GM21360 (cell line): ENCODE results near the gene CUL7.
"Not testable (repeated sequence)": the region's sequence is repeated elsewhere in the genome, so short reads cannot be mapped to it uniquely, and the experiment has no call there.

Experiments
- ATAC-seq: cut with Tn5 transposase; IDR thresholded peaks from one replicate; pipeline ENCODE4 v1.9.1; 2021; ENCODE audit warnings: mild to moderate bottlenecking, moderate library complexity; ENCODE audit not compliant: unreplicated experiment

CUL7 gene

DNA sequence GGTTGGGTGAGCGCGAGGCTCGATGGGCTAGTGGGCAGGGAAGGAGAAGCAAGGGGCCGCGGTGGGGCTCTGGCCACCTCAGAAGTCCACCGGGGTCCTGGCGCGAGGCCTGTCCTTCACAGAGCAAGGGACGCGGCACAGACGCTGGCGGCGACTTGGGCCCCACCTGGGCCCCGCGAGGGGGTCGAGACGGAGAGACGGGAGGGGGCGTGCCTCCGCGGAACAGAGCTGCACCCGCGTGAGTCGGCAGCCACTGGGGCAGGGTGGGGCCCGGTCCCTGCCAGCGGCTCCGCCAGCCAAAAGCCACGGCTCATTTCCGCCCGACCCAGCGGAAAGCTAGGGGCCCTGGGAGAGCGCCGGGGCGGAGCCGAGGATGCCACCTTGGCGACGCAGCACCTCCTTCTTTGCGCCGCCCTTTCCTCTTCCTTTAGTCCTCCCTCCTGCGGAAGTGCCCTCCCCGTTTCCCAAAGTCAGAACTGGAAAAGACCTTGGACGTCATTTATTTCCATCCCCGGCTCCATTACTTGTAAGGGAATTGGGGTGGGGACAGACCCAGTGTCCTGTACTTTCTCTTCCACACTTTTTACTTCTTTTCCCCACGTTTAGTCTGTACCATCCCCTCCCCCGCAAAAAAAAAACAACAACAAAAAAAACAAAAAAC, at the start of gene CUL7:
TSS of gene CUL7 (minus strand) at position 307 of the 661 bp plus-strand sequence. CDS start 1,063 bp downstream, outside the sequence.
- ATAC-seq: peak; percentile 73

DNA sequence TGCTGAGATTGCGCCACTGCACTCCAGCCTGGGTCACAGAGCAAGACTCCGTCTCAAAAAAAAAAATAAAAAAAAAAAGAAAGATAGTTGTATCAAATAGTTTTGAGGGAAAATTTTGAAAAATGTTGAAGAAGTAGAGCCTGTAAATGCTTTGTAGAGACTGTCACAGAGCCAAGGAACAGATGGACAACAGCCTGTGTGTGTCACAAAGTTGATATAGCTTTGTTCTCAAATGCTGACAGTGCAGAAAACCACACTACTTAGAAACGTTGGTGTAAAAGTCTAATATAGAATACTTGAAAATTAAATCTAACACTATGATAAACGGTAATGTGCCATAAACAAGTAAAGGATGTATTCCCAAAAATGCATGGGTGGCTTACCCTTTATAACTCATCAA, 47.8 kb upstream of the CUL7 start:
- no peak for ATAC-seq

DNA sequence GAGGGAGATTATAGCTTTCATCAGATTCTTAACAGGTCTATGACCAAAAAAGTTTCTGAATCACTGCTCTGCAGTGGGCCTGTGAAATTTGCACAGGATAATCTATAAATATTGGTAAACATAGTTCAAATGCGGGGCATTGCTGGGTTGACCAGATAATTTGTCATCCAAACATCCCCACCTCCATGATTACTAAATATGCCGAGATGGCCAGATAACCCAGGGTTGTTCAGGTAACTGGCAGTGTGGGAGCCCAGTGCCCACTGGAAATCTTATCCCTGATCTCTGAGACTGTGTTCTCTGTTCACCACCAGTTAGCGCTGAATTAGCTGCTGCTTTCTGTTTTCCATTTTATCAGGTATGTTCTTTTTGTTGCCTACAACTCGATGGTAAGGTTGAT, 43.9 kb upstream of the CUL7 start:
- ATAC-seq: no peak

DNA sequence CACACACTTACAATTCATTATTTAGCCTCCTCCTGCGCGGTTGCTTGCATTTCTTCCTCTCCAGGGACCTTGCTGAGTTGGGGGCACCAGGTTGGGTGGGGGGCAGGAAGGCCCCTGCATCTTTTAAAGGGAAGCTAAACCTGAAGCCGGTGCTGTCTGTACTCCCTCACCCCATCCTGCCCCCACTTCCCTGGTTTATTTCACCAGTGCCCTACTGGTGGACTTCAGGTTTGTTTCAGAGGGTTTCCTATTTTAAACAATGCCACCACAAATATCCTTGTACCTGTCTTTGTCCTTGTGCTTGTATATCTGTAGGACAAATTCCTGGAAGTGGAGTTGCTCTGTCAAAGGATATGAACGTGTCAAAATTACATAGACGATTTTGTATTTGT, 43.4 kb upstream of the CUL7 start:
- ATAC-seq: no peak

DNA sequence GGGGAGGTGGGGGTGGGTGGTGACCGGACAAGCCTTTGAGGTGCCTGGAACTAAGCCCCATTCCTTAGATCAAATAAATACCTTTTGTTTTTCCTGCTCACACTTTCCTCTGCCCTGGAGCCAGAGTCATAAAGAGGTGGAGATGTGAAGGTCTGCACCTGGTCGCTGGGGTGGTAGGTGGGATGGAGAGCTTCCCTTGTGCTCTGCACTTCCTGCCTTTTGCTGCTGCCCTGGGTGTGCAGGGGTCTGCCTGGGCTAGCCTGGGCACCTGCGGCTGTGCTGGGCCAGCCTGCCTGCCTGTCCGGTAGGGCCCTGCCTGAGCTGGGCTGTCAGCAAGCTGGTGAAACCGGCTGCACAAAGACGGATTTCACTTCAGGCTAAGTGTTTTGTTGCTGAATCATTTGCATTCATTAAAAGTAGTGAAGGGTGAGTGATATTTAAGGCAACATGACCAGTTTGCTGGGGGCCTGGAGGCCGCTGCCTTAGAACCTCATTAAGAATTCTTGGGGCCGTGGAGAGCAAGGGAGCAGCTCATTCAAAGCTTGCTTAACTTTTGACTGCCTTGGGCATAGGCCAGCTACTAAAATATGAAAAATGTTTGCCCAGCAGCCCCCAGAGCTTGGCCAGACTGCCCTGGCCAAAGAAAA, 42.9 kb upstream of the CUL7 start:
- no peak for ATAC-seq

DNA sequence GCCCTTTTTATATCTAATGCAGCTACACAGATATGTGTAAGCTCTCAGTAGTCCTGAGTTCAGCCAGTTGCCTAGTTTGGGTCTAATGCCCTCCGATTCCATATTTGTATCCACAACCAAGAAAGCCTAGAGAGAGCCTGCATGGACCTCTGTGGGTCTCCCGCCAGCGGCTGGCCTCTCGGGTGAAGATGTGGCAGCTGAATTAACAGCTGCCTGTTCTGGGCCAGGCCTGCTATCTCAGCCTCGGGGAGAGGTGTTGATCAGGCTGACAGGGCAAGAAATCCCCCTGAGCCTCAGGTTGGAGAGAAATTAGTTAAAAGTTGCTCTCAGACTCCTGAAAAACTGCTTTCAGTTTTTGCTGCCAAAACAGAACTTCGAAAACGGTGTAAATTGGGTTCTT, 42.3 kb upstream of the CUL7 start:
- no peak for ATAC-seq

DNA sequence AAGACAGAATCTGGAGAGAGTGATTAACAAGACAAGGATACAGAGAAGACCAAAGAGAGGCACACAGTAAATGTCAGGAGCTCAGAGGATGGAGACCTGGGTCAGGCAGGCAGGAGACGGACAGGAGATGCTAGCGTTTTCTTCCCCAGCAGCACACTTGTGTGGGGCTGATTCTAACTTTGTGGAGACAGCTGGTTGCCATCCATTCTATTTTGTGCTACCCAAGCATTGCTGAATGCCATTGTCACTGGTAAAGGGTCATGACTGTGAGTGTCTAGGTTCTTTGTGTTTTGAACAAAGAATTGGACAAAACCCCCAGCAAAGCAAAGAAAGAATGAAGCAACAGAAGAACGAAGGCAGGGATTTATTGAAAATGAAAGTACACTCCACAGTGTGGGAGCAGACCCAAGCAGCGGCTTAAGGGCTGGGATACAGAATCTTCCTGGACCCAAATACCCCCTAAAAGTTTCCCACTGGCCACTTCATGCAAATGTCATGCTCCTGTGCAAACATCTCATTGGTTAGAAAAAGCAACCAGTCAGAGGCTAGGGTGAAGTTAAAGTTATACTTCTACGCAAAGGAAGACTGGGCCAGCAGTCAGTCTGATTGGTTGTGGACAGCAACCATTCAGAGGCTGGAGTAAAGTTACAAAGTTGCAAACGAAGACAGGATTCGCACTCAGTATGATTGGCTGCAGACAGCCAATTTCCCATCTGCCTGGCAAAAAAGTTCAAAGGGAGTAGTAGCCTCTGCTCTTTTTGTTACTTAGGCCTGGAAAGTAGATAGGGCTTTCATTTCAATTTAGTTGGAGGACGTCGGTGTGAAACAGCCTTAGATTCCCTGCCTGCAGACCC, 40.0 kb upstream of the CUL7 start:
- no peak for ATAC-seq

DNA sequence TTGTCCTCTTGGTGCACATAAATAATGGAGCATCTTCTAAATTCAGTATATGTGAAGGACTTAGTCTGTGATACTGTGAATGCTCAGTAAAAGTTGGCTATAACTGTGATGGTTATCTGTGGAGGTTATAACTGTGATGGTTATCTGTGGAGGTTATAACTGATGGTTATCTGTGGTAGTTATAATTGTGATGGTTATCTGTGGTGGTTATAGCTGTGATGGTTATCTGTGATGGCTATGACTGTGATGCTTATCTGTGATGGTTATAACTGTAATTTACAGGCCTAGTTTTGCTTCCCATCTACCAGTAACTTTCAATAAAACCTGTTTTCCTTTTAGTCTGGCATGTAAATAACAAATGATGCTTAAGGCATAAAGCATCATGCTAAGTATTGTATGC, 39.0 kb upstream of the CUL7 start:
- ATAC-seq: no peak

DNA sequence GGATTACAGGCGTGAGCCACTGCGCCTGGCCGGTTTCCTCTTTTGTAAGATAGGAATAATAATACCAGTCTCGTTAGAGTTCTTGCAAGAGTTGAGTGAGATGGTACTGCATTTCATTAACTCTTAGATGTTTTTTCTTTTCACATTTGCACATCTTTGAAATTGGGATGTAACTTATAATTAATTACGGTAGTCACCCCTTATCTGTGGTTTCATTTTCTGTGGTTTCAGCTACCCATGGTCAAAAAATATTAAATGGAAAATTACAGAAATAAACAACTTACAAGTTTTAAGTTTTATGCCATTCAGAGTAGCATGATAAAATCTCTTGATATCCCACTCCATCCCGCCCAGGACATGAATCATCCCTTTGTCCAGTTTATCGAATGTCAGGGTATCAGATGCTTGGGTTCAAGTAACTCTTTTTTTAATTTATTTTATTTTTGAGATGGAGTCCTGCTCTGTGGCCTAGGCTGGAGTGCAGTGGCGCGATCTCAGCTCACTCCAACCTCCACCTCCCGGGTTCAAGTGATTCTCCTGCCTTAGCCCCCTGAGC, 37.9 kb upstream of the CUL7 start:
- ATAC-seq: no peak

DNA sequence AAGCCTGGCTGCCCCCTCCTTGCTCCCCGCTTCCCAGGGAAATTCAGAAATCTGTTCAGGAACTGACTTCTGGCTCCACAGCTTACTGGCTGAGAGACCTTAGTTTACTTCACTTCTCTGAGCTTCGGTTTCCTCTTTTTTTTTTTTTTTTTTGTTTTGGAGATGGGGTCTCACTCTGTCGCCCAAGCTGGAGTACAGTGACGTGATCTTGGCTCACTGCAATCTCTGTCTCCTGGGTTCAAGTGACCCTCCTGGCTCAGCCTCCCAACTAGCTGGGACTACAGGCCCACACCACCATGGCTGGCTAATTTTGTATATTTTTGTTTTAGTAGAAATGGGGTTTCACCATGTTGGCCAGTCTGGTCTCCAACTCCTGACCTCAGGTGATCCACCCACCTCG, 37.4 kb upstream of the CUL7 start:
- no peak for ATAC-seq

DNA sequence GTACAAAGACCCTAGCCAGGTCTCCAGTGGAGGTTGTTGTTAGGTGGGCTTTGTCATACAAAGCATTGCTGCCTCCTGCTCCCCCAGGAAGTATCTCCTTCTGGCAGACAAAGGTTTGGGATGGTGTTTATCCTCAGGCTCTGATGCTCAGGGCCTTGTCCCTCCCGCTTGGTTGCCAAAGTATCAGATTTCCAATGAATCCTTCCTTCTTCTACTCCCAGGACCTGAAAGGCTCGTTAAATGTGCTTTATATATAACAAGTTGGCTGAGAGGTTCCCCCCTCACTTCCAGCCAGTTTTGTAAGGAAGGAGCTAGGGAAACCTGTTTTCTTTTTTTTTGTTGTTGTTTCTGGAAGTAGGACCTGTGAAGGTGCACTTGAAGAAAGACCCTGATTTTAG, 36.9 kb upstream of the CUL7 start:
- no peak for ATAC-seq

DNA sequence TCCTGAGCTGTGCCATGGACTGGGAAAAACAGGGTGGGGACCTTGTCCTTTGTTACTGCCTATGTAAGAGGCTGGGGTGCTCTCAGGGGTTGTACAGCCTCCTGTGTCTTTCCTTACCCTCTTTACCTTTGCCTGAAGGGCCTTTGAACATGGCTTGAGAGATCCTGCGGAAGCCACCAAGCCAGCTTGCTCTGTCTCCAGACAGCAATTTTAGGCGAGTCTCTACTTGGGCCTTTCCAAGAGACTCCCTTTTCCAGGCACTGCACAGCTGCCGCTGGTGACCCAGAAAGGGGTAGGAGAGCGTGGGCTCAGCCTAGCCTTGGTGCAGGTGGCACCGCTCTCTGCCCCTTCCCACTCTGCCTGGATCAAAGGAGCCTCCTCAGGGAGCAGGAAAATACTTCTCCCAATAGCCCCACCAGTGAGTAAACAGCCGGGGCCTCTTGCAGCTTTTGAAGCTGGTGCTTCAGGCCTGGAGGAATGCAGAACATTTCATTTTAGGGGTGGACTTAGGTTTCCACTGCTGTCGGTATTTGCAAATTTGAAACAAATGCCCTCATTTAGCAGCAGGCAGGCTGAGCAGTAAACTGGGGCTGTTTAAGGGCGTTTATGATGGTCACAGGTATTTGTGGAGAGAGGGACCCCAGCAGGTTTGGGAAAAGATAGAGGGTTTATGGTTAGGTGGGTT, 36.4 kb upstream of the CUL7 start:
- ATAC-seq: no peak

DNA sequence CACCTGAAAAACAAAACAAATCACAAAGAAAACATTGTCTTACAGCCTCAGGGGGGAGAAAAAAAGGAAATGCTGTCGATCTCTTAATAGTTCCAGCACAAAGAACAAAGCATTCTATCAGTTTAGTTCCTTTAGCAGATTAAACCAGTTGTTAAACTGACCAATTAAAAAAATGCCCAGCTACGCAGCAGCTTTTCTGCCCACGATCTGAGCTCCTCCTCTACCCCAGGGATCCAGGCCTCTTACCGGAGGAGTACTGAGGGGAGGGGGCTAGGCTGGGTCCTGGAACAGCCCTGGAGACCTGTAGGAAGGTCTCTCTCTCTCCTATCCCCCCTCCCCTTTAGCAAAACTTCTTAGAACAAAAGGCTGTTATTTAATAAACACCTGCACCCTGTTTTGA, 35.8 kb upstream of the CUL7 start:
- ATAC-seq: no peak

DNA sequence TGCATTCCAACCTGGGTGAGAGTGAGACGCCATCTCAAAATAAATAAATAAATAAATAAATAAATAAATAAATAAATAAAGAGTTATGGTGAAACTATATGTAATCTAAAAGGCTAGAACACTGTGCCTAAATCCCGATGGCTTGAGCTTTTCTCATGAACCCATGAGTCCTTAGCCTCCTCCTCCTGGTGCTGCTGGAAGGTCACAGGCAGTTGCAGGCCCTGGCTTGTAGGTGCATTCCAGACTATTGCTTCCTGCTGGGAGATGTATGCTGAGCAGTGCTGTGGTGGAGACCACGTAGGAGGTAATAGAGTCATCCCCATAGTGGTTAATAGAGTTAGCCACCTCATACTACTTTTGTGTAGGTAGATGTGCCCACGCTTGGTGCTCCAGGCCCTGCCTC, 35.0 kb upstream of the CUL7 start:
- no peak for ATAC-seq

DNA sequence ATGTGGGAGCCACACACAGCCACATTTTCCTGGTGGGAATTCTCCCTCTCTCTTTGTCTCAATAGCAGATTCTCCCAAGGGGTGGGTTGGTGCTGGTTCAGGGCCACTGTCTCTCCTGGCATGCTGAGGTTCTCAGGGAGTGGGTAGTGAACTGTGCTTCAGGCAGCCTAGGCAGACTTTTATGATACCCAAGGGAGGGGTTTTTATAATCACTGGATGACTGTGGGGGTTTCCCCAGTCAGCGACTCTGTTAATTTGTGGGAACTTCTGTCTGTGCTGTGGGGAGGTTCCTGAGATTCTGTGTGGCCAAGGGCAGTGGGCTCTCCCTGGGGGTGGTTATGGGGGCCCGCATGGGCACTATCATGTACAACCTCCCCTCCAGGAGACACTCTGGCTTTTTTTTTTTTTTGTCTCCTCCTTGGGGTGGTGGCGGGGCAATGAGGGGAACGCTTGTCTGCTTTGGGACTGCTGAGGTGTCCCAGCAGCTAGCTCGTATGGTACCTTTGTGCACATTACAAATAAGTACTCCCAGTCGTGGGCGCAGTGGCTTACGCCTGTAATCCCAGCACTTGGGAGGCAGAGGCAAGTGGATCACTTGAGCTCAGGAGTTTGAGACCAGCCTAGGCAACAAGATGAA, 32.5 kb upstream of the CUL7 start:
- no peak for ATAC-seq

DNA sequence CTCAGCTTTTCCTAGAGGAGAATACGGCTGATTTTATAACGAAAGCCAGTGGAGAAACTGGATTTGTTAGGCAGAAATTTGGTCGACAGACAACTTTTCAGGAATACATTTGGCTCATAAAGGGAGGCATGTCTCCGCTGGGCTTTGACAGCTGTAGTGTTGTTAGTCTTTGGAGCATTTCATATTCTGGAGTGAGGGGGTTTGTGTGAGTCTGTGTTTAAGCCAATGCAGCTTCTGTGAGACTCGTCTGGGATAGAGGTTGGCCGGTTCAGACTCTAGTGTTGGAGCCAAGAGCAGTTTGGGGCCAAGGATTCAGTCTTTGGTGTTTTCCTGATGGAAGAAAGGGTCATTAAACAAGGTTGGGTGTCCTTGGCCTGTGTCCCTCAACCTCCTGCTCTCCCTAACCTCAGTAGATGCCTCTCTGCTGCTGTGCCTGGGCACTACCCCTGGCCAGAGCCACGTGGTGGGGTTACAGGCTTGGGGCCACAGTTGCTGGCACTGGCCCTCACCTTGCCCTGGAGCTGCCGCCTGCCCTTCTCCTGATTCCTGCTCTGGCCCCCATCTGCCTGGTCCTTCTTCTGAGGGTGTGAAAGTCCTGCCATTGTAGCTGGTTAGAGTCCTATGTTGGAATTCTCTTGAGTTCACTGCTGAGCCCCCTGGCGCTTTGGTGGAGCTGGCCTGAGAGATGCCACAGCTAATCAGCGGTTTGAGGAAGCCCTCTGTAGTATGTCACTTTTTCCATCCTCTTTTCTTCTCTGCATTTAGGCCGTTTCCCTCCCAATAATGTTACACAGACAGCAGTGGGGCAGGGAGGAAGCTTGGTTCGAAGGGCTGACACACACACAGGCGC, 29.4 kb upstream of the CUL7 start:
- no peak for ATAC-seq

DNA sequence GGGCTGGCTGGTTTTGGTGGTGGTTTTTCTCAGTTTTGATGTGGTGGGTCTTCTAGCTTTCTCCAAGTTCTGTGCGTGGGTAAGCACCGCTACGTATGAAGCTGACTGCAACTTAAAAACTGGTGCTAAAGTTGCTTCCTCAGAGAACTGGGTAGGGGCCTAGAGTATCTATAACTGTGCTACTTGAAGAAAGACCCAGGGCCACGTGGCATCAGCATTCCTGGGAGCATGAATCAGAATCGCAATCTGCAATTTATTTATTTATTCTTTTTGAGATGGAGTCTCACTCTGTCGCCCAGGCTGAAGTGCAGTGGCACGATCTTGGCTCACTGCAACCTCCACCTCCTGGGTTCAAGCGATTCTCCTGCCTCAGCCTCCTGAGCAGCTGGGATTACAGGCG, 28.3 kb upstream of the CUL7 start:
- ATAC-seq: not testable (repeated sequence)

DNA sequence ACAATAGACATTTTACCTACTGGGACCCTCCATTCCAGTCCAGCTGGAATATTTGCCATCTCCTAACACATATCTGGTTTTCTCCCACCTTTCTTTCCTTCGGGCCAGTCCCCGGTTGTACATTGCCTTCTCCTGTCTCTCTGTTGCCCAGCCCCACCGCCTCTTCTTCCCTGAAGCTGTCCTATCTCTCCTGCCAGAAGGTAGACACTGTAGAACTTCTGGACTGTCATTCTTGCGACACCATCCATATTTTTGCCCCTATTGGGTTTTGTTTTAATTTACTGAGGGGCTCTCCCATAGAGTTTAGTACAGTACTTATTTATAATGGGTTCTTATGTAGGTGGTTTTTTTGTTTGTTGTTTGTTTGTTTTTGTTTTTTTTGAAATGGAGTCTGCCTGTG, 27.4 kb upstream of the CUL7 start:
- no peak for ATAC-seq

DNA sequence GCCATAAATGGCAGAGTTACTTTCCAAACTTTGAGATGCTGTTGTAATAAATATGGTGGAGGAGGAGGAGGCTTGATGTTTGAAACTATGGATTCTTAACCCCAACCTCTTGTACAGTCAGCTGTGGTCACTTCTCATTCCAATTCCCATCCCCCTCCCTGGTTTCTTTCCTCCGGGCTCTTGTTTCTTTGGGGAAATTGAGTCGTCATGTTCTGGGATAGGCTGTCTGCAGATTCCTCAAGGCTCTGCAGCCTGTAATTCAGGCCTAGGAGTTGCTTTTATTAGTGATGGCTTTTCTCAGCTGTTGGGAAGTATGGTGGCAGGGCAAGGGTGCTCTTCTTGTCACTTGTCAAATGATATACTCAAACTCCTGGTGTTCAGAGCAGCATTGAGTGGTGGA, 25.0 kb upstream of the CUL7 start:
- ATAC-seq: no peak
